ENCODE results near the gene AKR1C3.
"Not testable (repeated sequence)": the region's sequence is repeated elsewhere in the genome, so short reads cannot be mapped to it uniquely, and the experiment has no call there.

AKR1C3 gene

DNA sequence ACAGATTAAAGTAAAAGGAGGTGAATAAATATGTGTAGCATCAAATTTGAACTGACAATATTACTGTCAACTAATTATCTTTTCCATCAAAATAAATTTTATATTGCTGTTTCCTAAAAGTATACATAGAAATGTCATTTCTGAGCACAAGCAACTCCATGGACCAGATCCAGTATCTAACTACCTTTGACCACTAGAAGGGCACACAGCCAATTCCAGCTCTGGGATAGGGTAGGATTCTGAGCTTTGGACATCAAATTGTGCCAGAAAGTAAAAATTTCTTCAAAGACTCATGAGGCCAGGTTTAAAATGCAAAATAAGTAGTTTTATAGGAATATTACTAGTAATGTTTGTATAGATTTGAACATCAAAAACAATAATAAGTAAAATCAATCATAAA is 29.7 kb downstream of the AKR1C3 start:
- DNase-seq (ENCODE audit: insufficient read length, low spot score) (no peak), FAIRE-seq (no peak)
- TF ChIP-seq, protein P1, sequence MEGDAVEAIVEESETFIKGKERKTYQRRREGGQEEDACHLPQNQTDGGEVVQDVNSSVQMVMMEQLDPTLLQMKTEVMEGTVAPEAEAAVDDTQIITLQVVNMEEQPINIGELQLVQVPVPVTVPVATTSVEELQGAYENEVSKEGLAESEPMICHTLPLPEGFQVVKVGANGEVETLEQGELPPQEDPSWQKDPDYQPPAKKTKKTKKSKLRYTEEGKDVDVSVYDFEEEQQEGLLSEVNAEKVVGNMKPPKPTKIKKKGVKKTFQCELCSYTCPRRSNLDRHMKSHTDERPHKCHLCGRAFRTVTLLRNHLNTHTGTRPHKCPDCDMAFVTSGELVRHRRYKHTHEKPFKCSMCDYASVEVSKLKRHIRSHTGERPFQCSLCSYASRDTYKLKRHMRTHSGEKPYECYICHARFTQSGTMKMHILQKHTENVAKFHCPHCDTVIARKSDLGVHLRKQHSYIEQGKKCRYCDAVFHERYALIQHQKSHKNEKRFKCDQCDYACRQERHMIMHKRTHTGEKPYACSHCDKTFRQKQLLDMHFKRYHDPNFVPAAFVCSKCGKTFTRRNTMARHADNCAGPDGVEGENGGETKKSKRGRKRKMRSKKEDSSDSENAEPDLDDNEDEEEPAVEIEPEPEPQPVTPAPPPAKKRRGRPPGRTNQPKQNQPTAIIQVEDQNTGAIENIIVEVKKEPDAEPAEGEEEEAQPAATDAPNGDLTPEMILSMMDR (IDR thresholded peaks at IDR 0.05; ENCODE audit: insufficient read depth, missing control alignments): no peak

DNA sequence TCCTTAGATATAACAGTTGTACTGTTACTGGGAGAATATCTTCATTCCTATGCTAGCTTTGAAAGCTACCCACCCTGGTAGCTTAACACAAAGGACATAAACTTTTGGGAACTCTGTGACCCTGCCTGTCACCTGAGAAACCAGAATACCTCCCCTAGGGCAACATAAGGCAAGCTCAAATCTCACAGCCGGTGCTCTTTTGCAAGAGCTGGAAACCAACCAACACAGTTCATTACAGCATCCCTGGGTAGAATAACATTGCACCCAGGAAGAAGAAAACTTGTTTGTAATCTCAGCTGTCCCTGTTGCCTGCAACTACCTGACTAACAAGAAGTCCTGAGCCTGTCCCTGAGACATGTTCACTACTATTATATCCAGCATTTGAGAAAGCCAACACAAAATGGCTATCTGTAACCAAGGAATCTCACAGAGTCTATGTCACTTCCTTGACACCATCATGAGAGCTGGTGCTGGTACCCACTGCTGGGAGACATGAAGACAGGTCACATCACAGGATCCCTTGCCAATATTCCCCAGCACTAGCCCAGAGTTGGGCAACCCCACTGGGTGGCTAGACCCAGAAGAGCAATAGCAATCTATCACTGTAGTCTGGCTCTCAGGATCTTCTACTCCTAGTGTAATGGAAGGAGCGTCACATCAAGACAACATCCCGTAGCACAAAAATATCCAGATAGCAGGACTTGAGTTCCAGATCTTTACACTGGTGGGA is 31.3 kb downstream of the AKR1C3 start:
- TF ChIP-seq, protein P1 (IDR thresholded peaks at IDR 0.05; ENCODE audit: insufficient read depth, missing control alignments): no peak
- no peak for FAIRE-seq
- no peak for DNase-seq (ENCODE audit: insufficient read length, low spot score)

DNA sequence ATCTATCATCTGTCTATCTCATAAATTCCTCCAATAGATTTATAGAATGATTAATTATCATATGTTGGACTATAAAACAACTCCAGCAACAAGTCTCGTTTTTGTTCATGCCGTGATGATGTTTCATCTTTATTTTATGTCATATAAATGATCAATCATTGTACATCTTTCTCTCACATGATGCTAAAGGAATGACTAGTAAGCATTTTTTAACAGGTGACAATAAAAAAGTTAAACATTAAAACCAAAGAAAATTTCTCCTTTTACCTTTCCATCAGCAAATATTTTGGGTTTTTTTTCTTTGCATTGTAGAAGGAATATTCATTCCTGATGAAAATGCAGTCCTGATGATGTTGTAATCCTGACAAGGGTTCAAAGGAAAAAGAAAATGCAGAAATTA is 41.4 kb downstream of the AKR1C3 start:
- TF ChIP-seq, protein P1 (IDR thresholded peaks at IDR 0.05; ENCODE audit: insufficient read depth, missing control alignments): no peak
- FAIRE-seq (no peak), DNase-seq (ENCODE audit: insufficient read length, low spot score) (no peak)

DNA sequence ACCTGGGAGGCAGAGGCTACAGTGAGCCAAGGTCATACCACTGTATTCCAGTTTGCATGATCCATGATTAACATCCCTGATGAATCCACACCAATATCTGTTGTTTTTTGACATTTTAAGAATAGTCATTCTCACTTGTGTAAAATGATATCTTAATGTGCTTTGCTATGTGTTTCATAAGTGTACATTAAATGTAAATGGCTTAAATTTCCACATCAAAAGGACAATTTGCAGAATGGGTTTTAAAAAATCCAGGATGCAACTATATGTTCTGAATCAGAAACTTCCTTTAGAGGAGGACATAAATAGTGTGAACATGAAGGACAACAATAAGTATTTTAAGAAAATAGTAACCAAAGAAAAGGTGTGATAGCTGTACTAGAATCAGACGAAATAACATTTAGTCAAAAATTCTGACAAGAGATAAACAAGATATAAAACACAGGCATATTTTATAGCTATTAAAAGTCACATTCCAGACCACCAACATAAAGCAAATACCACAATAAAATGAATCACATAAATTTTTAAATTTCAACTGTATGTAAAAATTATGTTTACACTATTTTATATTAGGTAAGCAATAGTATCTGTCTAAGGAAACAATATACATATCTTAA is 42.4 kb downstream of the AKR1C3 start:
- TF ChIP-seq, protein P1 (IDR thresholded peaks at IDR 0.05; ENCODE audit: insufficient read depth, missing control alignments): no peak
- FAIRE-seq: no peak

DNA sequence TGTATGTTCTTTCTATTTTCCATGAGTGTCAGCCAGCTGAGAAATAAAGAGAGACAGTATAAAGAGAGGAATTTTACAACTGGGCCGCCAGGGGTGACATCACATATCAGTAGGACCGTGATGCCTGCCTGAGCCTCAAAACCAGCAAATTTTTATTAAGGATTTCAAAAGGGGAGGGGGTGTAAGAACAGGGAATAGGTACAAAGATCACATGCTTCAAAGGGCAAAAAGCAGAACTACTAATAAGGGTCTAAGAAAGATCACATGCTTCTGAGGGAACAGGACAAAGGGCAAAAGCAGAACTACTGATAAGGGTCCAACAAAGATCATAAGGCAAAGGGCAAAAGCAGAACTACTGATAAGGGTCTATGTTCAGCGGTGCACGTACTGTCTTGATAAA is 43.5 kb downstream of the AKR1C3 start:
- FAIRE-seq; DNase-seq (ENCODE audit: insufficient read length, low spot score): not testable (repeated sequence)

More for the DNA sequence above, 42.4 kb downstream of the AKR1C3 start:
- no peak for DNase-seq (ENCODE audit: insufficient read length, low spot score)

DNA sequence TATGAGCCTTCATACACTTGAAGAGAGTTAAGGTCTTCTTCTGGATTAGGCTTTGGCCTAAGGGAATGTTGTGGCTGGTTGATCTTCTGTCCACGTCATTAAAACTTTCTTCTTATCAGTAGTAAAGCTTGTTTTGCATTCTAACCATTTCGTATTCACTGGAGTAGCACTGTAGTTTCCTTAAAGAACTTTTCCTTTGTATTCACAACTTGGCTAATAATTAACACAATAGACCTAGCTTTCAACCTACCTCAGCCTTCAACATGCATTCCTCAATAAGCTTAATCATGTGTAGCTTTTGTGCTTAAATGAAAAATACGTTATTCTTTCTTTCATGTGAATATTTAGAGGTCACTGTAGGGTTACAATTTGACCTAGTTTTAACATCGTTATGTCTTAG is 48.0 kb downstream of the AKR1C3 start:
- FAIRE-seq (no peak), DNase-seq (ENCODE audit: insufficient read length, low spot score) (no peak)
- TF ChIP-seq, protein P1 (IDR thresholded peaks at IDR 0.05; ENCODE audit: insufficient read depth, missing control alignments): no peak

DNA sequence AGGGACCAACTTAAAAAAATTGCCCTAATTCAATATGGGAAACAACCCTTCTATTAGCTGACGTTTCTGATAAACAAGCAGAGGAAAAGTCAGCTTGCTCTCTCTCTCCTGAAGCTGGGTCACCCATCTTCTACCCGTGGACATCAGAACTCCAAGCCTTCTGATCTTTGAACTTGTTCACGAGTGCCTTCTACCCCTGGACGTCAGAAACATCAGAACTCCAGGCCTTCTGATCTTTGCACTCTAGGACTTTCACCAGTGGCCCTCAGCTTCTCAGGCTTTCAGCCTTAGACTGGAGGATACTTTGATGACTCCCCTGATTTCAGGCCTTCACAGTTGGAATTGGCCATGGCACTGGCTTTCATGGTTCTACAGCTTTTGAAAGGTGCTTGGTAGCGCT is 48.9 kb downstream of the AKR1C3 start:
- no peak for DNase-seq (ENCODE audit: insufficient read length, low spot score)
- no peak for FAIRE-seq

More for the DNA sequence above, 48.9 kb downstream of the AKR1C3 start:
- TF ChIP-seq, protein P1 (IDR thresholded peaks at IDR 0.05; ENCODE audit: insufficient read depth, missing control alignments): no peak

Data from D721Med (cell line).